GM12878 (cell line): ENCODE measurements around the gene OR13A1.
"Not testable (repeated sequence)": the region's sequence is repeated elsewhere in the genome, so short reads cannot be mapped to it uniquely, and the experiment has no call there.

ENCODE experiments used
- EP300 ChIP-seq, 2 experiments: fragments of 150-350 bp in 1 of 2; IDR thresholded peaks; 2 replicates each; pipeline ENCODE4 v1.6.1; 2011 to 2012; ENCODE audit warnings: low read depth in 2 of 2, low read length in 2 of 2, borderline replicate concordance in 1 of 2, improper control_type of control experiment in 1 of 2, inconsistent platforms in 1 of 2; ENCODE audit not compliant: control insufficient read depth in 1 of 2
- POLR2A ChIP-seq: IDR thresholded peaks from 2 replicates; pipeline ENCODE4 v1.6.1; 2011; ENCODE audit warnings: low read depth, mild to moderate bottlenecking, low read length
- SRF ChIP-seq, 2 experiments: IDR thresholded peaks; 2 replicates each; pipeline ENCODE4 v1.6.1; 2011; ENCODE audit warnings: low read depth in 2 of 2, low read length in 2 of 2, mild to moderate bottlenecking in 1 of 2, moderate library complexity in 1 of 2

GRCh38 chr10:45347464-45347863 is 32.1 kb upstream of the OR13A1 start:
- not testable (repeated sequence) for TF ChIP-seq EP300 (IDR thresholded peaks at IDR 0.05; ENCODE audit: borderline replicate concordance in 1 of 2, control insufficient read depth in 1 of 2, low read depth in 2 of 2, low read length in 2 of 2); POLR2A; SRF (IDR thresholded peaks at IDR 0.05; ENCODE audit: low read depth in 2 of 2, low read length in 2 of 2)
